Smooth muscle cell (in vitro differentiated cells): ENCODE measurements around the gene GLIS2. TPM values are rescaled to one million over a fixed set of nuclear protein-coding genes. Genes with fewer than 3 reads are reported as not detected.

Source experiments
- DNase-seq: peaks from one replicate; lab custom pipeline; 2025; ENCODE audit not compliant: unreplicated experiment; lab: John Stamatoyannopoulos, UW
- H2AFZ ChIP-seq: fragments of 200-600 bp; sonication (generic); 2 replicates; pipeline ENCODE4 v1.6.0; 2016; ENCODE audit warnings: antibody characterized with exemption, low read depth, mild to moderate bottlenecking
- H3F3A ChIP-seq: fragments of 200-600 bp; sonication (generic); 2 replicates; pipeline ENCODE4 v1.6.0; 2017; ENCODE audit warnings: antibody characterized with exemption, low read depth
- H3K27ac ChIP-seq: fragments of 200-600 bp; sonication (generic); 2 replicates; pipeline ENCODE4 v1.5.1; 2016; ENCODE audit warnings: low read depth, mild to moderate bottlenecking
- H3K27me3 ChIP-seq: fragments of 200-600 bp; sonication (generic); 2 replicates; pipeline ENCODE4 v1.6.1; 2016; ENCODE audit warnings: low read depth, mild to moderate bottlenecking
- H3K36me3 ChIP-seq: fragments of 200-600 bp; sonication (generic); 2 replicates; pipeline ENCODE4 v1.5.1; 2016; ENCODE audit warnings: low read depth
- H3K4me1 ChIP-seq: fragments of 200-600 bp; sonication (generic); 2 replicates; pipeline ENCODE4 v1.5.1; 2016; ENCODE audit warnings: low read depth
- H3K4me2 ChIP-seq: fragments of 200-600 bp; sonication (generic); 2 replicates; pipeline ENCODE4 v1.6.0; 2016; ENCODE audit warnings: mild to moderate bottlenecking
- H3K4me3 ChIP-seq: fragments of 200-600 bp; sonication (generic); 2 replicates; pipeline ENCODE4 v1.5.1; 2016; ENCODE audit warnings: mild to moderate bottlenecking
- H3K79me2 ChIP-seq: fragments of 200-600 bp; sonication (generic); 2 replicates; pipeline ENCODE4 v1.6.0; 2016; ENCODE audit warnings: low read depth, mild to moderate bottlenecking
- H3K9ac ChIP-seq: fragments of 200-600 bp; sonication (generic); 2 replicates; pipeline ENCODE4 v1.6.0; 2016; ENCODE audit warnings: low read depth
- H3K9me3 ChIP-seq: fragments of 200-600 bp; sonication (generic); replicated peaks from 2 replicates; pipeline ENCODE4 v1.5.1; 2016; ENCODE audit warnings: low read depth
- H4K20me1 ChIP-seq: fragments of 200-600 bp; sonication (generic); 2 replicates; pipeline ENCODE4 v1.6.0; 2016; ENCODE audit warnings: low read depth
- CTCF ChIP-seq: fragments of 200-600 bp; sonication (generic); IDR thresholded peaks from 2 replicates; pipeline ENCODE4 v1.5.1; 2017; ENCODE audit warnings: borderline replicate concordance, mild to moderate bottlenecking, antibody characterized with exemption; ENCODE audit not compliant: insufficient read depth, poor library complexity, severe bottlenecking
- WGBS: methylation state at CpG from one replicate; pipeline ENCODE4 v1.1.7; 2016; ENCODE audit warnings: low lambda C conversion rate; 5-methylcytosine and 5-hydroxymethylcytosine counted together
- polyA plus RNA-seq: library from polyadenylated mRNA; unstranded; fragments of >200 nt; fragmentation: Nextera tagmentation; extraction: Ambion mirVana; gene quantifications from 2 replicates; pipeline ENCODE4 v1.2.1, GENCODE V29; 2016
- total RNA-seq: library from RNA; depleted of rRNA; stranded (reverse); fragments of >200 nt; gene quantifications from 2 replicates; pipeline ENCODE4 v1.2.3, GENCODE V29; 2014

Gene GLIS2
- total and polyA plus RNA-seq, 2 experiments from 2014 or later = 2.8 to 9.2 TPM

- H3K4me2 ChIP-seq = no peak overlapping the region
- H3K27ac ChIP-seq = no peak overlapping the region
- H4K20me1 ChIP-seq = no peaks in the 10 kb centered on the region
- WGBS = 97% methylated on average over 25 of the region's 28 CpGs
- H3K27me3 ChIP-seq = no peaks in the 10 kb centered on the region
- no peaks in the 10 kb centered on the region for H3K4me1 ChIP-seq
- DNase-seq = no peak
- no peaks in the 10 kb centered on the region for H3K79me2 ChIP-seq
- no peaks in the 10 kb centered on the region for H3K36me3 ChIP-seq
- H3F3A ChIP-seq = no peaks in the 10 kb centered on the region
- no peak overlapping the region for H3K4me3 ChIP-seq
- no peak overlapping the region for H2AFZ ChIP-seq
- H3K9me3 ChIP-seq = no peaks in the 10 kb centered on the region
- no peak overlapping the region for H3K9ac ChIP-seq
- TF ChIP-seq CTCF = no peak
Measured at GRCh38 chr16:4361033-4361943, 45.4 kb downstream of the GLIS2 start.

GRCh38 chr16:4361944-4362311, 46.1 kb downstream of the GLIS2 start:
- TF ChIP-seq CTCF = no peak
- no peak overlapping the region for H3K4me2 ChIP-seq
- H3K36me3 ChIP-seq = no peaks in the 10 kb centered on the region
- no peak for DNase-seq
- H3K27ac ChIP-seq = no peak overlapping the region
- H3K9ac ChIP-seq = no peak overlapping the region
- no peaks in the 10 kb centered on the region for H3K4me1 ChIP-seq
- no peaks in the 10 kb centered on the region for H3K79me2 ChIP-seq
- no peaks in the 10 kb centered on the region for H4K20me1 ChIP-seq
- H3K9me3 ChIP-seq = no peaks in the 10 kb centered on the region
- 88% methylated on average over 12 of the region's 12 CpGs for WGBS
- H2AFZ ChIP-seq = no peak overlapping the region
- H3K27me3 ChIP-seq = no peaks in the 10 kb centered on the region
- no peaks in the 10 kb centered on the region for H3F3A ChIP-seq
- H3K4me3 ChIP-seq = no peak overlapping the region

- DNase-seq = no peak
- no peaks in the 10 kb centered on the region for H3K4me1 ChIP-seq
- no peaks in the 10 kb centered on the region for H3K9me3 ChIP-seq
- no peaks in the 10 kb centered on the region for H3K79me2 ChIP-seq
- H3K4me3 ChIP-seq = no peak overlapping the region
- no peaks in the 10 kb centered on the region for H3K36me3 ChIP-seq
- TF ChIP-seq CTCF = no peak
- H2AFZ ChIP-seq = no peak overlapping the region
- WGBS = 93% methylated on average over 19 of the region's 19 CpGs
- no peak overlapping the region for H3K27ac ChIP-seq
- H3K4me2 ChIP-seq = no peak overlapping the region
- no peak overlapping the region for H3K9ac ChIP-seq
- no peaks in the 10 kb centered on the region for H3F3A ChIP-seq
- H3K27me3 ChIP-seq = no peaks in the 10 kb centered on the region
- no peaks in the 10 kb centered on the region for H4K20me1 ChIP-seq
Measured at GRCh38 chr16:4362476-4363135, 46.7 kb downstream of the GLIS2 start.
